ENCODE measurements around the gene RBM20.

The RBM20 gene

GRCh38 chr10:110793128-110793812, 149.1 kb downstream of the RBM20 start:
- no peak overlapping the region for H2AFZ ChIP-seq (ENCODE audit: low read length)
- no peak for DNase-seq
- no peaks in the 10 kb centered on the region for H3K79me2 ChIP-seq (ENCODE audit: low read length)
- no peak overlapping the region for H3K4me2 ChIP-seq (ENCODE audit: low read depth, low read length)
- no peak overlapping the region for H3K9ac ChIP-seq (ENCODE audit: low read length)
- H4K20me1 ChIP-seq (ENCODE audit: insufficient read depth, low read length), result no peaks in the 10 kb centered on the region
- no peaks in the 10 kb centered on the region for H3K9me3 ChIP-seq (replicated peaks; ENCODE audit: insufficient read depth, low read length)
- no peaks in the 10 kb centered on the region for H3K36me3 ChIP-seq (replicated peaks; ENCODE audit: insufficient read depth, low read length)
- no peaks in the 10 kb centered on the region for H3K9me2 ChIP-seq (replicated peaks; ENCODE audit: insufficient read depth, low read length)
- H3K4me3 ChIP-seq (ENCODE audit: low read length), result no peak overlapping the region
- H3K4me1 ChIP-seq (ENCODE audit: low read length), result no peaks in the 10 kb centered on the region
- H3K27ac ChIP-seq (ENCODE audit: low read length), result no peak overlapping the region
- TF ChIP-seq EZH2phosphoT487 (IDR thresholded peaks at IDR 0.05; ENCODE audit: low read length), result no peak
- H3F3A ChIP-seq (ENCODE audit: insufficient read depth, low read length), result no peaks in the 10 kb centered on the region
- no peaks in the 10 kb centered on the region for H3K27me3 ChIP-seq (replicated peaks; ENCODE audit: insufficient read depth, low read length)

DNA sequence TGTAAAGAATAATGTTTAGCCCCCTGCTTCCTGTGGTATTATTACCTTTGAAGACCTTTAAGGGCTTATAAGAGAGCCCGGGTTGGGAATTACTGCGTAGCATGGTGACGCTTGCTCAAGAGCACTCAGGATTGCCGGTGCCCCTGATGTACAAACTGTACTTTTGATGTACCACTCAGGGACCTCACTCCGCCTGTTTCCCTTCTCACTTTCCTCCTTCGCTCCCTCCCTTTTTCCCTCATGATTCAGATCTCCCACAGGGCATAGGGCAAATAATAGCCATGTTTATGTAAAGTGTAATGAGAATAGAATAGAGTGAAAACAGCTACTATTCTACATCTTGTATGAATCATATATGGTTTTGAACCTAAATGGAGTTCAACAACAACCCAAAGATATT, 149.8 kb downstream of the RBM20 start:
- Histone ChIP-seq H3K4me2 (ENCODE audit: low read depth, low read length) (no peak overlapping the region), H3K9ac (ENCODE audit: low read length) (no peak overlapping the region), H4K20me1 (ENCODE audit: insufficient read depth, low read length) (no peaks in the 10 kb centered on the region), H3K27me3 (replicated peaks; ENCODE audit: insufficient read depth, low read length) (no peaks in the 10 kb centered on the region), H3K4me1 (ENCODE audit: low read length) (no peaks in the 10 kb centered on the region), H3K9me3 (replicated peaks; ENCODE audit: insufficient read depth, low read length) (no peaks in the 10 kb centered on the region), H3K36me3 (replicated peaks; ENCODE audit: insufficient read depth, low read length) (no peaks in the 10 kb centered on the region), H3K4me3 (ENCODE audit: low read length) (no peak overlapping the region), H3K27ac (ENCODE audit: low read length) (no peak overlapping the region), H2AFZ (ENCODE audit: low read length) (no peak overlapping the region), H3K9me2 (replicated peaks; ENCODE audit: insufficient read depth, low read length) (no peaks in the 10 kb centered on the region), H3F3A (ENCODE audit: insufficient read depth, low read length) (no peaks in the 10 kb centered on the region), H3K79me2 (ENCODE audit: low read length) (no peaks in the 10 kb centered on the region)
- TF ChIP-seq EZH2phosphoT487 (IDR thresholded peaks at IDR 0.05; ENCODE audit: low read length), result no peak
- TF ChIP-seq, protein P1, sequence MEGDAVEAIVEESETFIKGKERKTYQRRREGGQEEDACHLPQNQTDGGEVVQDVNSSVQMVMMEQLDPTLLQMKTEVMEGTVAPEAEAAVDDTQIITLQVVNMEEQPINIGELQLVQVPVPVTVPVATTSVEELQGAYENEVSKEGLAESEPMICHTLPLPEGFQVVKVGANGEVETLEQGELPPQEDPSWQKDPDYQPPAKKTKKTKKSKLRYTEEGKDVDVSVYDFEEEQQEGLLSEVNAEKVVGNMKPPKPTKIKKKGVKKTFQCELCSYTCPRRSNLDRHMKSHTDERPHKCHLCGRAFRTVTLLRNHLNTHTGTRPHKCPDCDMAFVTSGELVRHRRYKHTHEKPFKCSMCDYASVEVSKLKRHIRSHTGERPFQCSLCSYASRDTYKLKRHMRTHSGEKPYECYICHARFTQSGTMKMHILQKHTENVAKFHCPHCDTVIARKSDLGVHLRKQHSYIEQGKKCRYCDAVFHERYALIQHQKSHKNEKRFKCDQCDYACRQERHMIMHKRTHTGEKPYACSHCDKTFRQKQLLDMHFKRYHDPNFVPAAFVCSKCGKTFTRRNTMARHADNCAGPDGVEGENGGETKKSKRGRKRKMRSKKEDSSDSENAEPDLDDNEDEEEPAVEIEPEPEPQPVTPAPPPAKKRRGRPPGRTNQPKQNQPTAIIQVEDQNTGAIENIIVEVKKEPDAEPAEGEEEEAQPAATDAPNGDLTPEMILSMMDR (IDR thresholded peaks at IDR 0.05; ENCODE audit: low read length), result no peak
- no peak for TF ChIP-seq EZH2 (optimal IDR thresholded peaks at IDR 0.05; ENCODE audit: low read depth, low read length)
- DNase-seq, result no peak

DNA sequence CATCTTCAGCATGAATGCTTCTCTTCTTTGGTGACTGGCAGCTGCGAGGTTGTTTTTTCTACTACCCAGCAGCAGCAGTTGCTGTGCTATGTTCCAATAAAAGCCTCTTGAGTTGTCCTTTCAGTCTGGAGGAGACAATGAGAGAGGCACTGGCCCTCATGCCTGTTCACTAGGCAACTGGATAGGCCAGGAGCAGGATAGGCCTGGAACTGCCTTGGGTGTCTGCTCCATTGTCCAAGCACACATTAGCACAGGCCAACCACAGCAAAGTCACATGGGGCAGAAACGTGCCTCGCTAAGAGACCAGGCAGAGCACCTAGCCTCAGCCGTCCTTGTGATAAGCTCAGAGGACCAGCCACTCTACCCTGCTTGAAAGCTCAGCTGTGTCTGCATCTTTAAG, 150.7 kb downstream of the RBM20 start:
- Histone ChIP-seq H2AFZ (ENCODE audit: low read length) (no peak overlapping the region), H3K27ac (ENCODE audit: low read length) (no peak overlapping the region), H3K9ac (ENCODE audit: low read length) (no peak overlapping the region), H3K36me3 (replicated peaks; ENCODE audit: insufficient read depth, low read length) (no peaks in the 10 kb centered on the region), H3F3A (ENCODE audit: insufficient read depth, low read length) (no peaks in the 10 kb centered on the region), H3K4me2 (ENCODE audit: low read depth, low read length) (no peak overlapping the region), H3K4me3 (ENCODE audit: low read length) (no peak overlapping the region), H3K79me2 (ENCODE audit: low read length) (no peaks in the 10 kb centered on the region), H3K4me1 (ENCODE audit: low read length) (no peaks in the 10 kb centered on the region), H3K9me3 (replicated peaks; ENCODE audit: insufficient read depth, low read length) (no peaks in the 10 kb centered on the region), H3K9me2 (replicated peaks; ENCODE audit: insufficient read depth, low read length) (no peaks in the 10 kb centered on the region), H4K20me1 (ENCODE audit: insufficient read depth, low read length) (no peaks in the 10 kb centered on the region), H3K27me3 (replicated peaks; ENCODE audit: insufficient read depth, low read length) (no peaks in the 10 kb centered on the region)
- TF ChIP-seq, protein P1 (IDR thresholded peaks at IDR 0.05; ENCODE audit: low read length), result no peak
- no peak for TF ChIP-seq EZH2 (optimal IDR thresholded peaks at IDR 0.05; ENCODE audit: low read depth, low read length)
- TF ChIP-seq EZH2phosphoT487 (IDR thresholded peaks at IDR 0.05; ENCODE audit: low read length), result no peak
- DNase-seq, result no peak

DNA sequence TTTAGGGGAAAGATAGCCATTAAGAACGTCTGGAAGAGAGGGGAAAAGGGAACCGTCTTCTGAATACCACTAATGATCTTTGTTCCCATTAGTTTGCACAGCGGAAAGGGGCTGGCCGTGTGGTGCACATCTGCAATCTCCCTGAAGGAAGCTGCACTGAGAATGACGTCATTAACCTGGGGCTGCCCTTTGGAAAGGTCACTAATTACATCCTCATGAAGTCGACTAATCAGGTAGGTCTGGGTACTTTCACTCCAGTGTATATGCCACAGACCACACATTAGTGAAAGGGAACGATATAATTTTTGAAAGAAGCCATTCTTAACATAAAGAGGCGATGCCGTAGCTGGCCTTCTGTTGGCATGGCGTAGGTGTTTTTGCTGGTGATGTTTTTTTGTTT, 153.3 kb downstream of the RBM20 start:
- Histone ChIP-seq H3K9me2 (replicated peaks; ENCODE audit: insufficient read depth, low read length) (no peaks in the 10 kb centered on the region), H3K4me1 (ENCODE audit: low read length) (peaks cover 5% of the 10 kb centered on the region), H3K79me2 (ENCODE audit: low read length) (no peaks in the 10 kb centered on the region), H3K36me3 (replicated peaks; ENCODE audit: insufficient read depth, low read length) (no peaks in the 10 kb centered on the region), H3F3A (ENCODE audit: insufficient read depth, low read length) (0 out of 2 replicates have a peak, but pooled peaks cover 1% of the 10 kb centered on the region), H3K27ac (ENCODE audit: low read length) (no peak overlapping the region), H3K9ac (ENCODE audit: low read length) (no peak overlapping the region), H3K27me3 (replicated peaks; ENCODE audit: insufficient read depth, low read length) (no peaks in the 10 kb centered on the region), H3K4me2 (ENCODE audit: low read depth, low read length) (no peak overlapping the region), H3K9me3 (replicated peaks; ENCODE audit: insufficient read depth, low read length) (no peaks in the 10 kb centered on the region), H4K20me1 (ENCODE audit: insufficient read depth, low read length) (no peaks in the 10 kb centered on the region), H3K4me3 (ENCODE audit: low read length) (no peak overlapping the region), H2AFZ (ENCODE audit: low read length) (no peak overlapping the region)
- TF ChIP-seq EZH2 (optimal IDR thresholded peaks at IDR 0.05; ENCODE audit: low read depth, low read length) (no peak), EZH2phosphoT487 (IDR thresholded peaks at IDR 0.05; ENCODE audit: low read length) (no peak)
- TF ChIP-seq, protein P1 (IDR thresholded peaks at IDR 0.05; ENCODE audit: low read length), result no peak
- no peak for DNase-seq

All from MM.1S (cell line).